UCSD-AML1 (cell line): Measurements from ENCODE around the gene ANKRD49.
"Not testable (repeated sequence)": the region's sequence is repeated elsewhere in the genome, so short reads cannot be mapped to it uniquely, and the experiment has no call there.

ENCODE experiments used
- DNase-seq: peaks from one replicate; lab custom pipeline; 2025; ENCODE audit not compliant: unreplicated experiment; lab: John Stamatoyannopoulos, UW

The ANKRD49 gene

GRCh38 chr11:94504689-94505293 lies 11.0 kb downstream of the ANKRD49 start:
- DNase-seq = no peak

DNA sequence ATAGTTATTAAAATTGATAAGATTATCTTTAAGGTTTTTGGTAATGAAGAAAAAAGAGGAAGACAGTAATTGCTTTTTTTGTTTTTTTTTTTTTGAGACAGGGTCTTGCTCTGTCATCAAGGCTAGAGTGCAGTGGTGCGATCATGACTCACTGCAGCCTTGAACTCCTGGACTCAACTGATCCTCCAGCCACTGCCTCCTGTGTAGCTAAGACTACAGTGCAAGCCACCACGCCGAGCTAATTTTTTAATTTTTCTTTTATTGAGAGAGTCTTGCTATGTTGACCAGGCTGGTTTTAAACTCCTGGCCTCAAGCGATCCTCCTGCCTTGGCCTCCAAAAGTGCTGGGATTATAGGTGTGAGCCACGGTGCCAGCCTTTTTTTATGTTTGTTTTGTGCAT lies 12.7 kb downstream of the ANKRD49 start:
- DNase-seq = not testable (repeated sequence)

- no peak for DNase-seq
These were observed 13.7 kb downstream of the ANKRD49 start for GRCh38 chr11:94507485-94507884.

DNA sequence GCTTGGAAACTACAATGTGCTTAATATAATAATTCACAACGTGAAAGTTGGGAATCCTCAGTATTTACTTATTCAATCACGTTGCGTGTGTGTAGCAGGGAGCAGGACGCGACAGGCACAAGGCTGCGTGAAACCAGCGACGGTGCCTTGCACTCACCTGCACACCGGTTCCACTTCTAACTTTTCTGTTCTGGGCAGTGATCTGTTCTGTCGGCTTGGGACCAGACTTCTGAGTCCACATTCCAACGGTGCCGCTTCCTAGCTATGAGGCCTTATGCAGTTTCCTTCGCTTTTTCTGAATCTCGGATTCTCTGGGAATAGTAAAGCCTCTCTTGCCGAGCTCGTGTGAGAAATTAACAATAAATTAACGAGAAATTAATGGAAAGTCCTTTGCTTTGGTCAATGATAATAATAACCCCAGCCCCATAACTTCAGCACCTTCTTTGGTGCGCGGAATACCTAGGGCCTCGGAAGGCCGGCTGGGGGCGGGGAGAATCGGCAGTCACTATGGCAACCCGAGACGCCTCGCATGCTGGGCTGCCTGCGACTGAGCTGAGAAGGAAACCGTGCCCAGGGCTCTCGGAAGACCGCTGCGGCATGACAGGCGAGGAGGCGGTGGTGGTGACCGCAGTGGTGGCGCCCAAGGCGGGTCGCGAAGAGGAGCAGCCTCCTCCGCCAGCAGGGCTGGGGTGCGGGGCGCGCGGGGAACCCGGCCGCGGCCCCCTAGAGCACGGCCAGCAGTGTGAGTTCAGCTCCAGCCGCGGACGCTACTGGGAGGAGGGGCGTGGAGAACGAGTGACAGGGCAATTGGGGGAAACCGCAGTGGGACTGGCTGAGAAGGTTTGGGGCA lies 18.4 kb downstream of the ANKRD49 start, which contains the start of gene C11orf97:
C11orf97 (plus strand) TSS at position 530 of the 850 bp plus-strand sequence; CDS start at position 598, 68 bp downstream.
- DNase-seq = peak; percentile 32

GRCh38 chr11:94513091-94513490 lies 19.3 kb downstream of the ANKRD49 start:
- no peak for DNase-seq

DNA sequence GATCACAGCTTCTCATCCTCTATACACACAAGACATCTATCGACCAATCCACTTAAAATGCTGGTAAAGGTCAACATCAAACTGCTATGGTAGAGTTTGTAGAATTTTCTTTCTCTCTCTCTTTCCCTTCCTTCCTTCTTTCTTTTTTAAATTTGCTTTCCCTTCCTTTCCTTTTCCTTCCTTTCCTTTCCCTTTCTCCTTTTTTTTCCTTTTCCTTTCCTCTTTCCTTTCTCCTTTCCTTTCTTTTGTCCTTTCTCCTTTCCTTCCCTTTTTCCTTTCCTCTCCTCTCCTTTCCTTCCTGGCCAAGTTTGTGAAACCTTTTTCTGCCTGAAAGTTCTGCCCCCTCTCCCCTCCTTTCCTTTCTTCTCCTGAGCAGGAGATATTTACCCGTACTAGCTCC lies 21.6 kb downstream of the ANKRD49 start:
- DNase-seq = no peak

- no peak for DNase-seq
These were observed 22.9 kb downstream of the ANKRD49 start for GRCh38 chr11:94516725-94517124.

DNA sequence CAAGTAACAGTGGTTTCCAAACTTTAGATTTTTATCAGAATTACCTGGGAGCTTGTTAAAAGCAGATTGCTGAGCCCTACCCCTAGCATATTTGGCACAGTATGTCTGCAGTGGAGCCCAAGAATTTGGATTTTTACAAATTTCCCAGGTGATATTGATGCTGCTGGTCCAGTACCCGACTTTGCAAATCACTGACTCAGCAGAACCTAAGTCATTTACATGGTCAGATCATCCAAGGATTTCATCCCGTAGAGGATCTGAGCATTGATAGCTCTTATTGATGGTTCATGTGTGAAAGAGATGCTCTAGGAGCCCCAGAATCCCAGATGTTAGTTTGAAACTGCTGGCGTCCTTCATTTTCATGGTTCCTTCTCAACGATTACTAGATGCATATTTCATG lies 24.5 kb downstream of the ANKRD49 start:
- no peak for DNase-seq

- no peak for DNase-seq
These were observed 25.8 kb downstream of the ANKRD49 start for GRCh38 chr11:94519478-94520084.

DNA sequence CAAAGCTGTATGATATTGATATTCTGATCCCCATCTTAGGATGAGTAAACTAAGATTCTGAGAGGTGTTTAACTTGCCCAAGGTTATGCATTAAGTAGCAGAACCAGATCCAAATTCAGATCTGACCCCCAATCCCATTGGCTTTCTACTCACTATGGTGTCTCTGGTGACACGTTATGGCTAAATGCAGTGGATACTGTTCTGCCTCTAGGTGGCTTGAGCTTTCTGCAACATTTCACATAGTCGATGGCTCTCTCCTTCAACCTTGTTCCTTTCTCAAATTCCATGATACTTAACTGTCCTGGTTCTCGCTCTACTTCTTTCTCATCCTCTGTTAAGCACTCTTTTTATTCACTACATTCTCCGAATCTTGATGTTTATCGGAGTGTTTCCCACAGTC lies 27.9 kb downstream of the ANKRD49 start:
- no peak for DNase-seq

- DNase-seq = no peak
These were observed 30.6 kb downstream of the ANKRD49 start for GRCh38 chr11:94524341-94524740.

DNA sequence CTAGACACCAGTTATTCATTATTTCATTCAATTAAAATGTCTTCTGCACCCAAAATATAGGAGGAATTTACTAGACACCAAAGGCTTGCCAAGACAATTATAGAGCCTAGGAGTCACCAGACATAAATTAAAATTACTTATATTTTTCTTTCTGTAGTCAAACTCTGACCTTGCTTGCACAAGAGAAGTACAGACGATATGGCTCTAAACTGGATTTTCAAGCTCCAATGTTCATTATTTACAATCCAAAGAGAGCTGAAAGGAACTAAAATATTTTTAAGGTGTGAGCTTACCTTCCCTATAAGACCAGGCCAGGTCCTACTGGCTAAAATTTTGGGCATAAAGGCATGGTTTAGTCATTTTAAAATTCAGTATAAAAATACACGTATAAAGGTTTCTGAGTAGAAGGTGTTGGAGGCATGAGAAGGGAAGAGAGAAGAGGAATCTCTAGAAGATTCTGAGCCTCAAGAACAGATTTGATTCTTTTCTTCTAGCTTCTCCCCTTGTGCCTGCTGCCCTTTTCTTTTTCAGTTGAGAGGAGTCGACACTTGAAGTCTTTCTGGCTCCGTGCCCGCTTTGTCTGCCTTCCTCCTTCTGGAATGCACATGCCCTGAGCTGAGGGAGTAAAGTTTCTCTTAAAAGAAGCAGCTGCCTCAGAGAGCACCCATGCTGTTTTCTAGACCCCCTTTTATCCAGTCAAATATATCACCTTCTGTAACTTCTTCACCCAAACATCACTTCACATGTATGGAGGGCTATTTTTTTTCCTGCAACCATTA lies 32.0 kb downstream of the ANKRD49 start:
- DNase-seq = no peak

- DNase-seq = no peak
These were observed 33.1 kb downstream of the ANKRD49 start for GRCh38 chr11:94526645-94527438.

GRCh38 chr11:94528551-94528950 lies 34.8 kb downstream of the ANKRD49 start:
- no peak for DNase-seq

DNA sequence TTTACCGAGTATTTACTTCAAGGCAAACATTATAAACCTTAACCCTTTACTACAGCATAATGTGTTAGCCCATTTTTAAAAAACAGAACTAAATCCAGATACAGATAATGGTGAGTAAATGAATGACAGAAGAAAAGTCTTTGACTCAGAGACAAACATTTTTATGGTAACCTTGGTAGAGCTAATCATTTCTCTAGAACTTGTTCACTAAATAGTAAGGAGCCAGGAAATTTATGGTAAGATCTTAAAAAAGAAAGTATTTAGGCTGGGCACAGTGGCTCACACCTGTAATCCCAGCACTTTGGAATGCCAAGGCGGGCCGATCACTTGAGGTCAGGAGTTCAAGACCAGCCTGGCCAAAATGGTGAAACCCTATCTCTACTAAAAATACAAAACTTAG lies 38.4 kb downstream of the ANKRD49 start:
- no peak for DNase-seq

- no peak for DNase-seq
These were observed 39.4 kb downstream of the ANKRD49 start for GRCh38 chr11:94533206-94533605.

DNA sequence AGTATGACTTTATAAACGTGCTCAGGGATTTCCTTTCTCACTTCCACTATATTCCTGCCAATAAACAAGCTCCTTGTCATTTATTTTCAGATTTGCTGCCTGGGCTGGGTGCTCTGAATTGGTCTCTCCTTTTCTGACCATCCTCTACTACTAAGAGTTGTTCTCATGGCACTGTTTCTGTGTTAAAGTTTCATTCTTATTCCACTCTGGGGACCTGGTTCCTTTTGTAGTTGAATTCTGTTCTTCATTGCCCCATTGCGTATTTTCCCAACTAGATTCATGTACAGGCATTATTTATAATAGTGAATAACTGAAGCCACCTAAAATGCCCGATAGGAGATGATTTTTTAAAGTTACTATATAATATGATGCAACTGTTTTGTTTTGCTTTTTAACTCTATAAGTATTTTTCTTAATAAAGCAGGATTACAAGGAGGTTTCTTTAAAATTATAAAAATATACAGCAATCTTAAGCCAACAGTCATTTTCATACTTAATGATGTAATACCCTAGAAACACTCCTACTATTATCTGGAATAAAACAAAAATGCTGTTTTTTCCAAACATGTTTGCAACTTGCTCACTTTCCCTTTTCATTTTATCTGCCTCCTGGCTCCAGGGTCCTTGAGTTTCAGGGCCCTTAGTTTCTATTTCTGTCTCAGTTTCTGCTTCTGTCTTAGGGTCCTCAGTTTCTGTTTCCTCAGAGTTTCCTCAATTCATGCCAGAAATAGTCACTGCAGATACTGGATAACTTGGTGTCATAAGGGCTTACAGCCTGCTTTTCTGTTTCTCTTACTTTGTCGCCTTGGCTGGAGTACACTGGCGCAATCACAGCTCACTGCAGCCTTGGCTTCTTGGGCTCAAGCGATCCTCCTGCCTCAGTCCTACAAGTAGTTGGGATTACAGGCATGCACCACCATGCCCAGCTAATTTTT lies 40.2 kb downstream of the ANKRD49 start:
- DNase-seq = no peak

- DNase-seq = no peak
These were observed 42.6 kb downstream of the ANKRD49 start for GRCh38 chr11:94536386-94536785.

- DNase-seq = no peak
These were observed 43.3 kb downstream of the ANKRD49 start for GRCh38 chr11:94537031-94537600.
